GM21528 (cell line): Measurements from ENCODE around the gene CAMK1G.

Source experiments
- ATAC-seq: cut with Tn5 transposase; IDR thresholded peaks from one replicate; pipeline ENCODE4 v1.9.1; 2021; ENCODE audit warnings: mild to moderate bottlenecking, moderate library complexity; ENCODE audit not compliant: unreplicated experiment, low FRiP score

CAMK1G gene

GRCh38 chr1:209583408-209583807 is at the start of gene CAMK1G:
TSS of gene CAMK1G (plus strand) at chr1:209583714. CDS start at chr1:209594984, 11,270 bp downstream.
- ATAC-seq: no peak

- no peak for ATAC-seq
These were observed 48.8 kb upstream of the CAMK1G start for GRCh38 chr1:209534496-209535250.

- no peak for ATAC-seq
These were observed 46.7 kb upstream of the CAMK1G start for GRCh38 chr1:209536843-209537242.

GRCh38 chr1:209537336-209538114 is 46.0 kb upstream of the CAMK1G start:
- no peak for ATAC-seq

GRCh38 chr1:209539576-209539975 is 43.9 kb upstream of the CAMK1G start:
- ATAC-seq: no peak

- no peak for ATAC-seq
These were observed 40.9 kb upstream of the CAMK1G start for GRCh38 chr1:209542585-209542984.

GRCh38 chr1:209544098-209544497 is 39.4 kb upstream of the CAMK1G start:
- no peak for ATAC-seq

- no peak for ATAC-seq
These were observed 38.1 kb upstream of the CAMK1G start for GRCh38 chr1:209545423-209545822.

- ATAC-seq: no peak
These were observed 37.0 kb upstream of the CAMK1G start for GRCh38 chr1:209546390-209547085.

- no peak for ATAC-seq
These were observed 35.9 kb upstream of the CAMK1G start for GRCh38 chr1:209547626-209548025.

GRCh38 chr1:209549443-209550205 is 33.9 kb upstream of the CAMK1G start:
- no peak for ATAC-seq

GRCh38 chr1:209550519-209550918 is 33.0 kb upstream of the CAMK1G start:
- no peak for ATAC-seq

- ATAC-seq: no peak
These were observed 30.9 kb upstream of the CAMK1G start for GRCh38 chr1:209552406-209553264.

GRCh38 chr1:209554761-209555611 is 28.5 kb upstream of the CAMK1G start:
- no peak for ATAC-seq

GRCh38 chr1:209556162-209556690 is 27.3 kb upstream of the CAMK1G start:
- ATAC-seq: no peak

GRCh38 chr1:209557221-209557620 is 26.3 kb upstream of the CAMK1G start:
- no peak for ATAC-seq

GRCh38 chr1:209560529-209560928 is 23.0 kb upstream of the CAMK1G start:
- ATAC-seq: no peak

- ATAC-seq: no peak
These were observed 22.6 kb upstream of the CAMK1G start for GRCh38 chr1:209560952-209561351.
